ENCODE results near the gene RASGRF1.

DNA sequence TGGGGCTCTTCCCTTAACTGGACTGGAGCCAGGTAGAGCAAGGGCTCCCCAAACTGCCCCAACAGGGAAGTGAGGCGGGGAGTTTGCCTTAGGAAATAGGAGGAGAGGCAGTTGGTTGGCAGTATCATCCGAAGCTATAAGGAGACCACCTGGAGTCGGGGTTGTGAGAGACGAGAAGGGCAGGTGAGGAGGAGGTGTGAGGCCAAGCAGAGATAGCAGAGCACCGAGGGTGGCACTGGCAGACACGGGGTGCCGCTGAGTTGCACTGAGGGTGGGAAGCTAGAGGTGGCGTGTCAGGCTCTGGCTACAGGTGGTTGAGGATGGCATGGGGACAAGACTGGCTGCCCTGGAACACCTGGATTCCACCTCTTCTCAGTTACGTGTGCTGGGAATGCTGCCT is 17.2 kb downstream of the RASGRF1 start:
- TF ChIP-seq, protein P1, sequence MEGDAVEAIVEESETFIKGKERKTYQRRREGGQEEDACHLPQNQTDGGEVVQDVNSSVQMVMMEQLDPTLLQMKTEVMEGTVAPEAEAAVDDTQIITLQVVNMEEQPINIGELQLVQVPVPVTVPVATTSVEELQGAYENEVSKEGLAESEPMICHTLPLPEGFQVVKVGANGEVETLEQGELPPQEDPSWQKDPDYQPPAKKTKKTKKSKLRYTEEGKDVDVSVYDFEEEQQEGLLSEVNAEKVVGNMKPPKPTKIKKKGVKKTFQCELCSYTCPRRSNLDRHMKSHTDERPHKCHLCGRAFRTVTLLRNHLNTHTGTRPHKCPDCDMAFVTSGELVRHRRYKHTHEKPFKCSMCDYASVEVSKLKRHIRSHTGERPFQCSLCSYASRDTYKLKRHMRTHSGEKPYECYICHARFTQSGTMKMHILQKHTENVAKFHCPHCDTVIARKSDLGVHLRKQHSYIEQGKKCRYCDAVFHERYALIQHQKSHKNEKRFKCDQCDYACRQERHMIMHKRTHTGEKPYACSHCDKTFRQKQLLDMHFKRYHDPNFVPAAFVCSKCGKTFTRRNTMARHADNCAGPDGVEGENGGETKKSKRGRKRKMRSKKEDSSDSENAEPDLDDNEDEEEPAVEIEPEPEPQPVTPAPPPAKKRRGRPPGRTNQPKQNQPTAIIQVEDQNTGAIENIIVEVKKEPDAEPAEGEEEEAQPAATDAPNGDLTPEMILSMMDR (IDR thresholded peaks at IDR 0.05), result no peak
- TF ChIP-seq POLR2A (IDR thresholded peaks at IDR 0.05), result no peak
